Right atrium auricular region (tissue), 2 donors: ENCODE results near the gene CNNM1. TPM values are rescaled to one million over a fixed set of nuclear protein-coding genes. Genes with fewer than 3 reads are reported as not detected.

ENCODE experiments used
- DNase-seq: peaks from one replicate; pipeline ENCODE4 v3.0.0-alpha.2; 2019; ENCODE audit warnings: low spot score
- H3K27ac ChIP-seq, 2 donors: fragments of 200-600 bp; sonication (generic); 1 replicate in 1 of 2; 2 replicates in 1 of 2; pipeline ENCODE4 v1.5.1; 2016 to 2019
- H3K27me3 ChIP-seq, 2 donors: fragments of 200-600 bp; sonication (generic); one replicate each; pipeline versions ENCODE4 v1.5.1 to v1.6.0; 2017 to 2019
- H3K36me3 ChIP-seq: fragments of 200-600 bp; sonication (generic); one replicate; pipeline ENCODE4 v1.5.1; 2016
- H3K4me1 ChIP-seq, 2 donors: fragments of 200-600 bp; sonication (generic); one replicate each; pipeline versions ENCODE4 v1.5.1 to v1.6.0; 2017 to 2019
- H3K4me3 ChIP-seq, 2 donors: fragments of 200-600 bp; sonication (generic); 1 replicate in 1 of 2; 2 replicates in 1 of 2; pipeline ENCODE4 v1.5.1; 2017 to 2019; ENCODE audit warnings: mild to moderate bottlenecking in 1 of 2, moderate library complexity in 1 of 2
- H3K9me3 ChIP-seq, 2 donors: fragments of 200-600 bp; sonication (generic); one replicate each; pipeline ENCODE4 v1.5.1; 2019
- CTCF ChIP-seq, 2 donors: fragments of 200-600 bp; sonication (generic); IDR thresholded peaks; one replicate each; pipeline ENCODE4 v1.5.1; 2019; ENCODE audit warnings: antibody characterized with exemption in 2 of 2
- total RNA-seq, 2 donors: library from RNA; depleted of rRNA; stranded (reverse); fragments of >200 nt; gene quantifications; one replicate each; pipeline ENCODE4 v1.1.0, GENCODE V29; 2016

The CNNM1 gene
- total RNA-seq, 2 donors from 2014 or later: 0.07 to 0.79 TPM

DNA sequence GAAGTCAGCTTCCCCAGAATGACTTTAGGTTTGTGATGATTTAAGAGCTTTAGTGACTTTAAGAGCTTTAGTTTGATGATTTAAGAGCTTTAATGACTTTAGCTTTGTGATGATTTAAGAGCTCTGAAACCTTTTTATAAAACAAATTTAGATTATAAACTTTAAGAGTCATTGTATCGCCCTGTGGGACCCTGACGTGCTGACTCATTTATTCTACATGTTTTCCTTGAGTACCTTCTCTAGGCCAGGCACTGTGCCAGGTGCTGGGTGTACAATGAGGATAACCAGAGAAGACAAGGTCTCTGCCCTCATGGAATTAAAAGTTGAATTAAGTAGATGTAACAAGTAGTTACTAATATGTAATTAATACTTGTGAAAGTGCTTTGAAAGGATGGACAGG lies 45.4 kb downstream of the CNNM1 start:
- H3K27ac ChIP-seq: no peak overlapping the region
- H3K4me3 ChIP-seq: no peak overlapping the region
- TF ChIP-seq CTCF (IDR thresholded peaks at IDR 0.05): no peak
- H3K9me3 ChIP-seq: no peaks in the 10 kb centered on the region
- no peaks in the 10 kb centered on the region for H3K36me3 ChIP-seq
- no peaks in the 10 kb centered on the region for H3K4me1 ChIP-seq
- no peaks in the 10 kb centered on the region for H3K27me3 ChIP-seq
- DNase-seq: no peak

DNA sequence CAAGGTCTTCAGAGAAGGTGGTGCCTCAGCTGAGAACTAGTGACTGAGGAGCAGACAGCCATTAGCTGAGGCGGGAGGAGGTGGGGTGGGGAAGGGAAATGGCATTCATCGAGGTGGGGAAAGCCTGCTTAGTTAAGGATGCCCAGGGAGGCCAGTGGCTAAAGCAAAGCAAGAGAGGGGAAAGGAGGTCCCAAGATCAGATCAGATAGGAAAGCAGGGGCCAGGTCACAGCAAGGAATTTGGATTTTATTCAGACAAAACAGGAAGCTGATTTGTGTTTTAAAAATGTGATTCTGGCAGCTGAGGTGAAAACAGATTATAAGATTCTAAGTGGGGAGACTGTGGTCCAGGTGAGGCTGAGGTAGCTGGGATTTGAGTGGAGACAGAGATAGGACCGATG lies 45.8 kb downstream of the CNNM1 start:
- Histone ChIP-seq H3K9me3 (no peaks in the 10 kb centered on the region), H3K4me3 (no peak overlapping the region), H3K4me1 (no peaks in the 10 kb centered on the region), H3K27me3 (no peaks in the 10 kb centered on the region), H3K27ac (no peak overlapping the region), H3K36me3 (no peaks in the 10 kb centered on the region)
- no peak for DNase-seq
- no peak for TF ChIP-seq CTCF (IDR thresholded peaks at IDR 0.05)

- no peak overlapping the region for H3K27ac ChIP-seq
- H3K36me3 ChIP-seq: no peaks in the 10 kb centered on the region
- no peaks in the 10 kb centered on the region for H3K4me1 ChIP-seq
- H3K27me3 ChIP-seq: no peaks in the 10 kb centered on the region
- no peak for DNase-seq
- H3K9me3 ChIP-seq: no peaks in the 10 kb centered on the region
- no peak for TF ChIP-seq CTCF (IDR thresholded peaks at IDR 0.05)
- no peak overlapping the region for H3K4me3 ChIP-seq
Measured at GRCh38 chr10:99375426-99375825, 46.3 kb downstream of the CNNM1 start.

GRCh38 chr10:99382176-99382575 lies 53.0 kb downstream of the CNNM1 start:
- DNase-seq: no peak
- Histone ChIP-seq H3K4me3 (no peak overlapping the region), H3K27me3 (no peaks in the 10 kb centered on the region), H3K9me3 (no peaks in the 10 kb centered on the region), H3K36me3 (no peaks in the 10 kb centered on the region), H3K27ac (no peak overlapping the region), H3K4me1 (no peaks in the 10 kb centered on the region)
- TF ChIP-seq CTCF (IDR thresholded peaks at IDR 0.05): no peak

- H3K27me3 ChIP-seq: no peaks in the 10 kb centered on the region
- no peak overlapping the region for H3K27ac ChIP-seq
- no peaks in the 10 kb centered on the region for H3K9me3 ChIP-seq
- H3K4me1 ChIP-seq: peaks cover 0 to 25% of the 10 kb centered on the region in 2 donors
- H3K4me3 ChIP-seq: no peak overlapping the region
- H3K36me3 ChIP-seq: no peaks in the 10 kb centered on the region
- DNase-seq: no peak
- TF ChIP-seq CTCF (IDR thresholded peaks at IDR 0.05): no peak
Measured at GRCh38 chr10:99387071-99387470, 57.9 kb downstream of the CNNM1 start.

- Histone ChIP-seq H3K4me1 (peaks cover 0 to 30% of the 10 kb centered on the region in 2 donors), H3K27ac (no peak overlapping the region), H3K9me3 (no peaks in the 10 kb centered on the region), H3K36me3 (no peaks in the 10 kb centered on the region), H3K4me3 (no peak overlapping the region), H3K27me3 (no peaks in the 10 kb centered on the region)
- DNase-seq: no peak
- TF ChIP-seq CTCF (IDR thresholded peaks at IDR 0.05): no peak
Measured at GRCh38 chr10:99387541-99387940, 58.4 kb downstream of the CNNM1 start.
